ENCODE data around the gene ANKS1B. TPM values are rescaled to one million over a fixed set of nuclear protein-coding genes. Genes with fewer than 3 reads are reported as not detected.

The ANKS1B gene
- total and polyA plus RNA-seq, 2 of the 4 experiments (the other 2 are of a cell fraction) = 0.17 to 0.18 TPM

DNA sequence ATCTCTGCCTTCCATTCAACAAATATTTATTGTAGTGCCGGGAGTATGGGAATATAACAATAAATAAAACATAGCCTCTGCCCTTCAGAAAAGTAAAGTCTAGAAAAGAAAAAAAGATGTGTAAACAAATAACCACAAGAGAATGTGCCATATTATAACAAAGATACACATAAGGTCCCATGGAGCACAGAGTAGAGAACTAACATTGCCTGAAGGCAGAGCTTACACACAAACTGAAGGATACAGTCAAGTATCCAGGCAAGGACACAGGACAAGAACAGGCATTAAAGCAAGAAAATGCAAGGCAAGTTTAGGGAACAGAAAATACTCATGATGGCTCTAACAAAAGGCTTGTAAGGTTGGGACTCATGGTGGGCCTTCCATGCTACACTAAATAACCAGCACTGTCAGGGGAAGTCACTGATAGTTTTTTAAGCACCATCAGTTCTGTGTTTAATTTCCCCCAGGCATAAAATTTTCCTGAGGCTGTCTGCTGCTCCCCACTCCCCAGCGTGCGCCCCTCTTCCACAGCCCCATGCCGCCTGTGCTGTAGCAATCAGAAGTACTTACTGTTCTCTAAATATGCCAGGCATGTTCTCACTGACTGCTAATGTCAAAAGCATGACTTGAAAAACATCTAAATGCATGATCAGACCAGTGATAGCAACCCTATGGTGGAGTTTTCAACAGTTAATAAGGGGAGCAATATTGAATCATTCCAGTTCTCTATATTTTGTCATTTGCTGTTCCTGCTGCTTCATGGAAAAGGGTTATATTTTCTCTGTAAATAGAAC is 77.8 kb downstream of the ANKS1B start:
- intact Hi-C loops (cut with micrococcal nuclease) = no loop called here
- no TSS peak for BruUV-seq (replicated peaks)
- DNase-seq (no peak), ATAC-seq (ENCODE audit: low read depth) (peak; percentile 45; the same call in 1 of the 2 replicates)
- Histone ChIP-seq H4K20me1 (ENCODE audit: insufficient read depth, low read length) (no peaks in the 10 kb centered on the region), H2BK15ac (ENCODE audit: low read depth, low read length) (no peak overlapping the region), H4K8ac (ENCODE audit: low read depth in 2 of 2, low read length in 2 of 2) (no peak overlapping the region), H3K9me3 (ENCODE audit: control insufficient read depth, insufficient read depth, low read length) (no peaks in the 10 kb centered on the region), H3K79me1 (ENCODE audit: low read depth in 1 of 2, low read length in 2 of 2) (no peaks in the 10 kb centered on the region), H2BK120ac (ENCODE audit: low read depth, low read length) (no peak overlapping the region), H3K27ac (ENCODE audit: insufficient read depth, low read length) (no peak overlapping the region), H2AK9ac (replicated peaks; ENCODE audit: low read depth, low read length, poor library complexity) (no peak overlapping the region), H3K4me3 (ENCODE audit: insufficient read depth, low read depth, low read length) (no peak overlapping the region), H3K4me1 (ENCODE audit: control insufficient read depth, insufficient read depth, low read length) (no peaks in the 10 kb centered on the region), H4K5ac (ENCODE audit: low read depth, low read length) (no peak overlapping the region), H2BK5ac (ENCODE audit: low read depth, low read length, poor library complexity, severe bottlenecking) (no peak overlapping the region), H3K36me3 (ENCODE audit: control insufficient read depth, insufficient read depth, low read length) (no peaks in the 10 kb centered on the region), H3K4me2 (ENCODE audit: low read depth, low read length) (no peak overlapping the region), H2AK5ac (ENCODE audit: low read depth, low read length) (no peak overlapping the region), H3K9me1 (ENCODE audit: insufficient read depth, low read length) (no peaks in the 10 kb centered on the region), H4K91ac (ENCODE audit: insufficient read depth, low read depth, low read length) (no peak overlapping the region), H2AFZ (replicated peaks; ENCODE audit: low read length, poor library complexity) (no peak overlapping the region), H3K14ac (replicated peaks; ENCODE audit: low read depth, low read length) (peak overlapping the region; percentile 68; the same call in 1 of the 2 replicates), H3K27me3 (ENCODE audit: control insufficient read depth, insufficient read depth, low read length) (no peaks in the 10 kb centered on the region), H3K18ac (ENCODE audit: low read depth, low read length) (peak overlapping the region; percentile 65; the same call in 1 of the 2 replicates), H3K4ac (ENCODE audit: low read depth, low read length) (no peak overlapping the region), H3K9ac (ENCODE audit: low read depth, low read length) (no peak overlapping the region), H2BK20ac (ENCODE audit: low read depth, low read length) (no peak overlapping the region), H3K56ac (ENCODE audit: extremely low read depth, insufficient read depth, low read length) (no peak overlapping the region; the same call in 1 of the 2 replicates), H3K23ac (ENCODE audit: low read depth, low read length) (no peak overlapping the region)
- dilution Hi-C loops (cut with HindIII; ENCODE audit: low sequenced_read_pairs, unreplicated experiment) = no loop called here
- 100% methylated on average over 2 of the region's 4 CpGs; no CpG with 5 or more reads in 1 of the 2 experiments for WGBS, 2 experiments (ENCODE audit: extremely low coverage in 2 of 2, insufficient read length in 1 of 2)
- CTCF ChIA-PET = no interaction called here
- in situ Hi-C loops (cut with MboI; ENCODE audit: low sequenced_read_pairs) = no loop called here
- POLR2A ChIA-PET (ENCODE audit: unreplicated experiment) = no interaction called here
- TF ChIP-seq POLR2A (IDR thresholded peaks at IDR 0.05; ENCODE audit: low read depth, low read length) = no peak
- no peak for TF ChIP-seq CEBPB (IDR thresholded peaks at IDR 0.05; ENCODE audit: low read depth, low read length)
- no peak for TF ChIP-seq FOS (IDR thresholded peaks at IDR 0.05; ENCODE audit: low read depth, low read length)
- TF ChIP-seq MAFK (IDR thresholded peaks at IDR 0.05; ENCODE audit: low read depth, low read length) = no peak
- no peak for TF ChIP-seq RFX5 (IDR thresholded peaks at IDR 0.05; ENCODE audit: low read depth, low read length)
- TF ChIP-seq BHLHE40 (IDR thresholded peaks at IDR 0.05; ENCODE audit: low read depth, low read length) = no peak
- TF ChIP-seq, protein P1, sequence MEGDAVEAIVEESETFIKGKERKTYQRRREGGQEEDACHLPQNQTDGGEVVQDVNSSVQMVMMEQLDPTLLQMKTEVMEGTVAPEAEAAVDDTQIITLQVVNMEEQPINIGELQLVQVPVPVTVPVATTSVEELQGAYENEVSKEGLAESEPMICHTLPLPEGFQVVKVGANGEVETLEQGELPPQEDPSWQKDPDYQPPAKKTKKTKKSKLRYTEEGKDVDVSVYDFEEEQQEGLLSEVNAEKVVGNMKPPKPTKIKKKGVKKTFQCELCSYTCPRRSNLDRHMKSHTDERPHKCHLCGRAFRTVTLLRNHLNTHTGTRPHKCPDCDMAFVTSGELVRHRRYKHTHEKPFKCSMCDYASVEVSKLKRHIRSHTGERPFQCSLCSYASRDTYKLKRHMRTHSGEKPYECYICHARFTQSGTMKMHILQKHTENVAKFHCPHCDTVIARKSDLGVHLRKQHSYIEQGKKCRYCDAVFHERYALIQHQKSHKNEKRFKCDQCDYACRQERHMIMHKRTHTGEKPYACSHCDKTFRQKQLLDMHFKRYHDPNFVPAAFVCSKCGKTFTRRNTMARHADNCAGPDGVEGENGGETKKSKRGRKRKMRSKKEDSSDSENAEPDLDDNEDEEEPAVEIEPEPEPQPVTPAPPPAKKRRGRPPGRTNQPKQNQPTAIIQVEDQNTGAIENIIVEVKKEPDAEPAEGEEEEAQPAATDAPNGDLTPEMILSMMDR (conservative IDR thresholded peaks at IDR 0.05; ENCODE audit: low read depth, low read length) = no peak
- TF ChIP-seq RAD21 (IDR thresholded peaks at IDR 0.05; ENCODE audit: low read length) = no peak
- no peak for TF ChIP-seq RCOR1 (IDR thresholded peaks at IDR 0.05; ENCODE audit: insufficient replicate concordance, low read length)
- no peak for TF ChIP-seq MXI1 (IDR thresholded peaks at IDR 0.05; ENCODE audit: borderline replicate concordance, low read depth, low read length)
- TF ChIP-seq ELK1 (IDR thresholded peaks at IDR 0.05; ENCODE audit: borderline replicate concordance, low read depth, low read length) = no peak
- TF ChIP-seq CHD1 (IDR thresholded peaks at IDR 0.05; ENCODE audit: low read depth, low read length) = no peak
- TF ChIP-seq USF2 (IDR thresholded peaks at IDR 0.05; ENCODE audit: low read depth, low read length) = no peak
- TF ChIP-seq NFE2L2 (IDR thresholded peaks at IDR 0.05; ENCODE audit: low read depth, low read length) = no peak
- TF ChIP-seq SMC3 (IDR thresholded peaks at IDR 0.05; ENCODE audit: low read depth, low read length) = no peak

All from IMR-90 (cell line).